Activated CD4-positive, alpha-beta T cell treated with anti-CD3 and anti-CD28 coated beads for 36 hours (primary cell): Measurements from ENCODE around the gene SORCS2. TPM values are rescaled to one million over a fixed set of nuclear protein-coding genes. Genes with fewer than 3 reads are reported as not detected.

Experiments used
- ATAC-seq: fragments of 200-7000 bp; cut with Tn5 transposase; one replicate; pipeline ENCODE4 v1.10.0; 2021; ENCODE audit warnings: mild to moderate bottlenecking, moderate library complexity
- CTCF ChIA-PET: fragments of 350-600 bp; sonication (Branson Sonifier 250); formaldehyde crosslinking; loops from one replicate; lab custom pipeline; 2021; ENCODE audit warnings: antibody characterized with exemption; lab: Charles Lee
- POLR2A ChIA-PET: fragments of 350-600 bp; sonication (Branson Sonifier 250); formaldehyde crosslinking; loops from one replicate; lab custom pipeline; 2021; ENCODE audit warnings: antibody characterized with exemption, inconsistent platforms; lab: Charles Lee
- DNase-seq: peaks from one replicate; pipeline ENCODE4 v3.0.0-alpha.2; 2020
- H3K27ac Mint-ChIP-seq: one replicate; pipeline ENCODE4 v1.8.0; 2021; ENCODE audit warnings: mixed read lengths
- H3K27me3 Mint-ChIP-seq: one replicate; pipeline ENCODE4 v1.8.0; 2021; ENCODE audit warnings: mixed read lengths
- H3K36me3 Mint-ChIP-seq: one replicate; pipeline ENCODE4 v1.8.0; 2021; ENCODE audit warnings: low read depth, mixed read lengths
- H3K4me1 Mint-ChIP-seq: one replicate; pipeline ENCODE4 v1.8.0; 2021; ENCODE audit warnings: mixed read lengths
- H3K4me3 Mint-ChIP-seq: one replicate; pipeline ENCODE4 v1.8.0; 2021; ENCODE audit warnings: mild to moderate bottlenecking, moderate library complexity, mixed read lengths
- H3K9me3 Mint-ChIP-seq: one replicate; pipeline ENCODE4 v1.8.0; 2021; ENCODE audit warnings: low read depth, mixed read lengths
- intact Hi-C, 2 experiments: fragments of 100-400 bp; cut with DNase I in 1 of 2; cut with micrococcal nuclease in 1 of 2; formaldehyde crosslinking; loops; one replicate each; pipeline versions ENCODE4 v1.14.2 to v1.15.1; 2022 to 2024; cut with DNase I, micrococcal nuclease
- microRNA-seq: library from miRNA; unstranded; fragments of <30 nt; microRNA quantifications from one replicate; pipeline ENCODE4 v1.2.0, GENCODE V29; 2021; ENCODE audit warnings: borderline replicate concordance
- total RNA-seq, 2 experiments: library from RNA; stranded (reverse); gene quantifications; one replicate each; pipeline ENCODE4 v1.2.3, GENCODE V29; 2021

SORCS2 gene
- total RNA-seq, 2 experiments from 2014 or later, result 0.04 TPM; not detected in 1

DNA sequence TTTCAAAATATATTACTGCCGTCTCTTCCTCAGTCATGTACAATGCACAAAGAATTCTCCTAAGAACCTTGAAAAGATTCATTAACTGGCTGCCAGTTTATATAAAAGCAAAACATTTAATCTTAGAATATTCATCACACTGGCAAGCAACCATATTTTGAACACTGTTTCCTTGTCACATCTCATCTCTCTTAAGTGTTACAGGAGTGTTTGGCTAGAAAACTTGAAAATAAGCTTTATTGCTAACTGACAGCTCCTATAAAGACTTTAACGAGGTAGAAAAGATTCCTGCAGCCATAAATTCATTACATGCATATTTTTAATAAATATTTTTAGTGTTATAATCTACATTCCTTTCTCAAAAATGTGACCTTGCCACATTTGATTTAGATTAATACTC, 597.7 kb downstream of the SORCS2 start:
- Mint-ChIP-seq H3K27me3 (no peaks in the 10 kb centered on the region), H3K9me3 (no peaks in the 10 kb centered on the region), H3K4me1 (peaks cover 9% of the 10 kb centered on the region), H3K4me3 (no peak overlapping the region), H3K36me3 (peaks cover 22% of the 10 kb centered on the region), H3K27ac (no peak overlapping the region)
- POLR2A ChIA-PET, result no interaction called here
- ATAC-seq (no peak), DNase-seq (no peak)
- CTCF ChIA-PET, result interaction anchor here (1.0 kb wide), 1 partner anchor 15 kb away, joined by 3 read pairs; no protein-coding TSS in a partner anchor
- intact Hi-C loops, result no loop called here

- H3K27ac Mint-ChIP-seq, result peak overlapping the region; percentile 6
- ATAC-seq (no peak), DNase-seq (no peak)
- H3K4me1 Mint-ChIP-seq, result no peaks in the 10 kb centered on the region
- ChIA-PET CTCF (interaction anchor here (0.9 kb wide), 1 partner anchor 11 kb away, joined by 7 read pairs; no protein-coding TSS in a partner anchor), POLR2A (no interaction called here)
- H3K36me3 Mint-ChIP-seq, result peaks cover 16% of the 10 kb centered on the region
- H3K9me3 Mint-ChIP-seq, result no peaks in the 10 kb centered on the region
- intact Hi-C loops, result no loop called here
- no peak overlapping the region for H3K4me3 Mint-ChIP-seq
- H3K27me3 Mint-ChIP-seq, result no peaks in the 10 kb centered on the region
Observed at GRCh38 chr4:7790999-7791398, 598.7 kb downstream of the SORCS2 start.

Small RNAs within 50 kb of the gene (microRNA-seq; reads per million reads assigned to microRNA genes)
- gene MIR4274 (not detected), gene MIR4798 (not detected)

Other genes starting within 250 kb of the SORCS2 start
- gene TADA2B, start 149.2 kb upstream of the SORCS2 start, total RNA-seq, result 10 to 100 TPM in 1 of 2 experiments, 1 to 10 TPM in 1; 9.0 to 10.6 TPM
- 10 to 100 TPM; 81.0 to 93.0 TPM for gene GRPEL1, start 124.5 kb upstream of the SORCS2 start, total RNA-seq
- not detected for gene PSAPL1, start 242.4 kb downstream of the SORCS2 start, total RNA-seq